ENCODE results near the gene PRDM1. TPM values are rescaled to one million over a fixed set of nuclear protein-coding genes. Genes with fewer than 3 reads are reported as not detected.
A peak's percentile ranks its signal among the peaks of the same experiment; 100 is the strongest.

PRDM1 gene
- polyA plus RNA-seq (2012; ENCODE audit: insufficient read depth, insufficient read length, low read depth) = 1.3 TPM

DNA sequence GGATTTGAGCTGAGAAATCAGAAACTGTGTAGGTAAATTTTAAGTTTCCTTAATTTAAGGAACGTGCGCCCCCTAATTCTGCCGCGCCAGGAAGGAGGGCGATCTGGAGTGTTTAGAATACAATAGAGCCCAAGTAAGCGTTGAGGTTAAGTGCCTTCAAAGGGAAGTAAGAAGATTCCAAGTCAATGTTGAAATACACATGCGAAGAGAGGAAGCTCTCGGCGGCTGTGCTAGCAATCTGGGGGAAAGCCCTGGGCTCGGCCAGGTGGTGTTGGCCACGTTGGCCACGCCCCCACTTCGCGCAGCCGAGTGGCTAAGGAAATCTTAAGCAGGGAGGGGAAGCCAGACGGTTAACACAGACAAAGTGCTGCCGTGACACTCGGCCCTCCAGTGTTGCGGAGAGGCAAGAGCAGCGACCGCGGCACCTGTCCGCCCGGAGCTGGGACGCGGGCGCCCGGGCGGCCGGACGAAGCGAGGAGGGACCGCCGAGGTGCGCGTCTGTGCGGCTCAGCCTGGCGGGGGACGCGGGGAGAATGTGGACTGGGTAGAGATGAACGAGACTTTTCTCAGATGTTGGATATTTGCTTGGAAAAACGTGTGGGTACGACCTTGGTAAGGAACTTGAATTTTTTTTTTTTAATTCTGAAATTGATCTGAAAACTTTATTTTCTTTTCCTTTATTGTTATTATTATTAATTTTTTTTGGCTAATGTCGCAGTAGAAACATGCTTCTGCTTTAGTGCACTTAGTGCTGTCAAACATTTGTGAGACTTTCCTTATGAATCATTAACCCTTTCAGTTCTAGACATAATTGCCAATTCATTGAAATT, at the start of gene PRDM1:
TSS of gene PRDM1 (plus strand) at position 353 of the 830 bp plus-strand sequence. CDS start at position 571, 218 bp downstream.
- DNase-seq = peak; percentile 70
- H3K4me1 ChIP-seq = peaks cover 12% of the 10 kb centered on the region
- no peaks in the 10 kb centered on the region for H3K27me3 ChIP-seq
- TF ChIP-seq, protein P1, sequence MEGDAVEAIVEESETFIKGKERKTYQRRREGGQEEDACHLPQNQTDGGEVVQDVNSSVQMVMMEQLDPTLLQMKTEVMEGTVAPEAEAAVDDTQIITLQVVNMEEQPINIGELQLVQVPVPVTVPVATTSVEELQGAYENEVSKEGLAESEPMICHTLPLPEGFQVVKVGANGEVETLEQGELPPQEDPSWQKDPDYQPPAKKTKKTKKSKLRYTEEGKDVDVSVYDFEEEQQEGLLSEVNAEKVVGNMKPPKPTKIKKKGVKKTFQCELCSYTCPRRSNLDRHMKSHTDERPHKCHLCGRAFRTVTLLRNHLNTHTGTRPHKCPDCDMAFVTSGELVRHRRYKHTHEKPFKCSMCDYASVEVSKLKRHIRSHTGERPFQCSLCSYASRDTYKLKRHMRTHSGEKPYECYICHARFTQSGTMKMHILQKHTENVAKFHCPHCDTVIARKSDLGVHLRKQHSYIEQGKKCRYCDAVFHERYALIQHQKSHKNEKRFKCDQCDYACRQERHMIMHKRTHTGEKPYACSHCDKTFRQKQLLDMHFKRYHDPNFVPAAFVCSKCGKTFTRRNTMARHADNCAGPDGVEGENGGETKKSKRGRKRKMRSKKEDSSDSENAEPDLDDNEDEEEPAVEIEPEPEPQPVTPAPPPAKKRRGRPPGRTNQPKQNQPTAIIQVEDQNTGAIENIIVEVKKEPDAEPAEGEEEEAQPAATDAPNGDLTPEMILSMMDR (IDR thresholded peaks at IDR 0.05; ENCODE audit: low read depth, low read length) = peak; percentile 21
- no peaks in the 10 kb centered on the region for H3K9me3 ChIP-seq
- no peaks in the 10 kb centered on the region for H3K36me3 ChIP-seq
- H3K4me3 ChIP-seq (ENCODE audit: low read depth, low read length) = peak within 1 kb of the TSS; percentile 69

DNA sequence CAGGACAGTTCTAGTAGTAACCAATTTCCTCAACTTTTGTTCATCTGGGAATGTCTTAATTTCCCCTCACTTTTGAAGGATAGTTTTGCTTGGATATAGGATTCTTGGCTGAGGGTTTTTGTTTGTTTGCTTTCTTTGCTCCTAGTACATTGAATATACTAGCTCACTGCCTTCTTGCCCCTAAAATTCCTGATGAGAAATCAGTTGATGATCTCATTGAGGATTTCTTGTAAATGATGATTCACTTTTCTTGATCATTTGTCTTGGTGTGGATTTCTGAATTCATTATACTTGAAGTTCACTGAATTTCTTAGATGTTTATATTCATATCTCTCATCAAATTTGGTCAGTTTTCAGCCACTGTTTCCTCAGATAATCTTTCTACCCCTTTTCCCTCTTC, 49.1 kb upstream of the PRDM1 start:
- TF ChIP-seq, protein P1 (IDR thresholded peaks at IDR 0.05; ENCODE audit: low read depth, low read length) = no peak
- DNase-seq = no peak

GRCh38 chr6:106039897-106040592, 46.1 kb upstream of the PRDM1 start:
- TF ChIP-seq, protein P1 (IDR thresholded peaks at IDR 0.05; ENCODE audit: low read depth, low read length) = no peak
- no peaks in the 10 kb centered on the region for H3K36me3 ChIP-seq
- H3K4me1 ChIP-seq = peaks cover 11% of the 10 kb centered on the region
- H3K9me3 ChIP-seq = no peaks in the 10 kb centered on the region
- no peak overlapping the region for H3K4me3 ChIP-seq (ENCODE audit: low read depth, low read length)
- no peak for DNase-seq
- no peaks in the 10 kb centered on the region for H3K27me3 ChIP-seq

More for the DNA sequence above, 49.1 kb upstream of the PRDM1 start:
- no peaks in the 10 kb centered on the region for H3K36me3 ChIP-seq
- no peaks in the 10 kb centered on the region for H3K9me3 ChIP-seq
- H3K4me1 ChIP-seq = peaks cover 11% of the 10 kb centered on the region
- H3K4me3 ChIP-seq (ENCODE audit: low read depth, low read length) = no peak overlapping the region
- H3K27me3 ChIP-seq = no peaks in the 10 kb centered on the region

DNA sequence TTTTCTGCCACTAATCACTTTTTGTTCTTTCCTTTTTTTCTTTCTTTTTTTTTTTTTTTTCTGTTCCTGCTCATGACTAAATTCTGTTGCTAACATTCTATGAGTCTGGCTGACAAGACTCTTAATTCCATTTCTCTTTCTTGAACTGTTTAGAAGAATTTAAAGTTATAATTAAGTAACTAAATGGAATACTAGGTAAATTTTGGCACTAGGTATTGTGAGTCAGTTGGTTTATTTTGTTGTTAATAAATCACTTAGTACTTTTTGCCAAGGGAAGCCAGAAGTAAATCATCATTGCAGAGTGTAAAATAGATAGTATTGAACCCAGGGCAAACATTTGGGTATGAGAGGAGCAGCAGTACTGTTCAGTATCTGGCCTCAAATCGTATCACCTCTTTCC, 42.0 kb upstream of the PRDM1 start:
- TF ChIP-seq, protein P1 (IDR thresholded peaks at IDR 0.05; ENCODE audit: low read depth, low read length) = no peak
- Histone ChIP-seq H3K4me3 (ENCODE audit: low read depth, low read length) (no peak overlapping the region), H3K9me3 (no peaks in the 10 kb centered on the region), H3K27me3 (no peaks in the 10 kb centered on the region), H3K36me3 (no peaks in the 10 kb centered on the region), H3K4me1 (peaks cover 11% of the 10 kb centered on the region)
- DNase-seq = no peak

GRCh38 chr6:106045077-106045476, 41.1 kb upstream of the PRDM1 start:
- no peaks in the 10 kb centered on the region for H3K36me3 ChIP-seq
- TF ChIP-seq, protein P1 (IDR thresholded peaks at IDR 0.05; ENCODE audit: low read depth, low read length) = no peak

More at GRCh38 chr6:106045077-106045476, 41.1 kb upstream of the PRDM1 start:
- H3K4me1 ChIP-seq = peaks cover 3% of the 10 kb centered on the region; the same call in 1 of the 2 replicates
- no peaks in the 10 kb centered on the region for H3K27me3 ChIP-seq
- H3K9me3 ChIP-seq = no peaks in the 10 kb centered on the region
- H3K4me3 ChIP-seq (ENCODE audit: low read depth, low read length) = no peak overlapping the region
- DNase-seq = no peak

All from BE2C (cell line).